PC-3 (cell line): Measurements from ENCODE around the gene DIP2B. TPM values are rescaled to one million over a fixed set of nuclear protein-coding genes. Genes with fewer than 3 reads are reported as not detected.

Experiments
- ATAC-seq: fragments of 200-7000 bp; cut with Tn5 transposase; 2 replicates; pipeline ENCODE4 v1.9.1; 2020; ENCODE audit warnings: mild to moderate bottlenecking, moderate library complexity
- BruUV-seq: library from RNA; stranded (reverse); fragments of 400-500 nt; replicated peaks from 2 replicates; lab custom pipeline; 2021; lab: Mats Ljungman, UMichigan
- CTCF ChIA-PET: fragments of 300-600 bp; sonication (Branson Sonifier 250); formaldehyde crosslinking; loops from one replicate; lab custom pipeline; 2022; ENCODE audit warnings: antibody characterized with exemption; lab: Charles Lee
- POLR2A ChIA-PET: fragments of 300-600 bp; sonication (Branson Sonifier 250); formaldehyde crosslinking; loops from one replicate; lab custom pipeline; 2022; ENCODE audit warnings: antibody characterized with exemption; ENCODE audit not compliant: unreplicated experiment; lab: Charles Lee
- DNase-seq: peaks from one replicate; pipeline ENCODE4 v3.0.0-alpha.2; 2015
- H2AFZ ChIP-seq: fragments of 300-600 bp; sonication (generic); 2 replicates; pipeline ENCODE4 v1.6.0; 2016; ENCODE audit warnings: antibody characterized with exemption, low read length
- H3F3A ChIP-seq: fragments of 300-600 bp; sonication (generic); one replicate; pipeline ENCODE4 v1.6.0; 2017; ENCODE audit warnings: antibody characterized with exemption, low read length, control low read depth, mild to moderate bottlenecking; ENCODE audit not compliant: unreplicated experiment
- H3K27ac ChIP-seq: fragments of 300-600 bp; sonication (generic); 2 replicates; pipeline ENCODE4 v1.5.1; 2016; ENCODE audit warnings: mild to moderate bottlenecking, low read length
- H3K27me3 ChIP-seq: fragments of 300-600 bp; sonication (generic); 2 replicates; pipeline ENCODE4 v1.6.1; 2016; ENCODE audit warnings: low read length, mixed read lengths
- H3K36me3 ChIP-seq: fragments of 300-600 bp; sonication (generic); 2 replicates; pipeline ENCODE4 v1.6.1; 2016; ENCODE audit warnings: low read depth, mixed run types, low read length, mixed read lengths
- H3K4me1 ChIP-seq: fragments of 300-600 bp; sonication (generic); 2 replicates; pipeline ENCODE4 v1.5.1; 2016; ENCODE audit warnings: low read length; ENCODE audit not compliant: insufficient read depth
- H3K4me2 ChIP-seq: fragments of 300-600 bp; sonication (generic); 2 replicates; pipeline ENCODE4 v1.6.0; 2016; ENCODE audit warnings: low read length
- H3K4me3 ChIP-seq: fragments of 300-600 bp; sonication (generic); 2 replicates; pipeline ENCODE4 v1.5.1; 2016; ENCODE audit warnings: mild to moderate bottlenecking, low read length, mixed read lengths
- H3K79me2 ChIP-seq: fragments of 300-600 bp; sonication (generic); 2 replicates; pipeline ENCODE4 v1.6.1; 2017; ENCODE audit warnings: low read length, mixed read lengths
- H3K9ac ChIP-seq: fragments of 300-600 bp; sonication (generic); 2 replicates; pipeline ENCODE4 v1.6.0; 2016; ENCODE audit warnings: mild to moderate bottlenecking, low read length
- H3K9me2 ChIP-seq: fragments of 300-600 bp; sonication (generic); replicated peaks from 2 replicates; pipeline ENCODE4 v1.6.1; 2016; ENCODE audit warnings: mixed run types, low read length, mixed read lengths
- H3K9me3 ChIP-seq: fragments of 300-600 bp; sonication (generic); 2 replicates; pipeline ENCODE4 v1.6.1; 2016; ENCODE audit warnings: low read length, mixed read lengths
- H4K20me1 ChIP-seq: fragments of 300-600 bp; sonication (generic); 2 replicates; pipeline ENCODE4 v1.6.1; 2016; ENCODE audit warnings: low read length, mixed read lengths
- EZH2 ChIP-seq: fragments of 300-600 bp; sonication (generic); IDR thresholded peaks from one replicate; pipeline ENCODE4 v1.6.1; 2017; ENCODE audit warnings: antibody characterized with exemption, mild to moderate bottlenecking, low read length; ENCODE audit not compliant: unreplicated experiment
- EZH2phosphoT487 ChIP-seq: fragments of 300-600 bp; sonication (generic); IDR thresholded peaks from 2 replicates; pipeline ENCODE4 v1.6.1; 2018; ENCODE audit warnings: mild to moderate bottlenecking, antibody characterized with exemption, low read length, borderline replicate concordance
- intact Hi-C: fragments of 100-400 bp; cut with micrococcal nuclease; formaldehyde crosslinking; loops from 2 replicates; pipeline ENCODE4 v1.9.0; 2023
- total RNA-seq: library from RNA; depleted of rRNA; stranded (reverse); fragments of >200 nt; gene quantifications from 2 replicates; pipeline ENCODE4 v1.2.3, GENCODE V29; 2014
- TF ChIP-seq, protein P1 (sequence below): fragments of 300-600 bp; sonication (generic); conservative IDR thresholded peaks from 2 replicates; pipeline ENCODE4 v1.5.1; 2017; ENCODE audit warnings: antibody characterized with exemption, low read depth, mild to moderate bottlenecking, low read length

The DIP2B gene
- total RNA-seq, 1 experiment from 2014 or later = 36.3 TPM

DNA sequence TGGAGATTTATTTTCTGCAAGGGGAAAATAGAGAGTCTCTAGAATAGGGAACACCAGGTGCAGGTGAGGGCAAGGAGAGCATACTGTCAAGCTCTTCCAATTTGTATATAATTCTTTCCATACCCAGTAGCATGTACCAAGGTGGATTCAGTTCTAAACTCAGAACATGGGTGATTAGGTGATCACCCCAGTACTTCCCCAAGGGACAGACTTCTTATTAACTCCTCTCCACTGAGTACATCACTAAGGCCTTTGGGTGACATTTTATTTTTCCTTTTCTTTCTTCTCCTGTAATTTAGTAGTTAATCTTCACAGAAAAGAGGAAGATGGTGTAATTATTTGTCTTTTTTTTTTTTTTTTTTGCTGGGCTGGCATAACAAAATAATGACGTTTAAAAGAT is 54.2 kb downstream of the DIP2B start:
- Histone ChIP-seq H2AFZ (no peak overlapping the region), H3K27me3 (no peaks in the 10 kb centered on the region), H3K79me2 (peaks cover 86% of the 10 kb centered on the region), H3K27ac (no peak overlapping the region), H3K9me2 (no peaks in the 10 kb centered on the region), H3K9ac (no peak overlapping the region), H3K4me1 (peaks cover 26% of the 10 kb centered on the region), H3K4me3 (no peak overlapping the region), H3F3A (no peaks in the 10 kb centered on the region), H4K20me1 (no peaks in the 10 kb centered on the region), H3K36me3 (no peaks in the 10 kb centered on the region; the same call in 1 of the 2 replicates), H3K4me2 (no peak overlapping the region), H3K9me3 (no peaks in the 10 kb centered on the region)
- ChIA-PET POLR2A (no interaction called here), CTCF (no interaction called here)
- DNase-seq (no peak), ATAC-seq (no peak)
- TF ChIP-seq, protein P1, sequence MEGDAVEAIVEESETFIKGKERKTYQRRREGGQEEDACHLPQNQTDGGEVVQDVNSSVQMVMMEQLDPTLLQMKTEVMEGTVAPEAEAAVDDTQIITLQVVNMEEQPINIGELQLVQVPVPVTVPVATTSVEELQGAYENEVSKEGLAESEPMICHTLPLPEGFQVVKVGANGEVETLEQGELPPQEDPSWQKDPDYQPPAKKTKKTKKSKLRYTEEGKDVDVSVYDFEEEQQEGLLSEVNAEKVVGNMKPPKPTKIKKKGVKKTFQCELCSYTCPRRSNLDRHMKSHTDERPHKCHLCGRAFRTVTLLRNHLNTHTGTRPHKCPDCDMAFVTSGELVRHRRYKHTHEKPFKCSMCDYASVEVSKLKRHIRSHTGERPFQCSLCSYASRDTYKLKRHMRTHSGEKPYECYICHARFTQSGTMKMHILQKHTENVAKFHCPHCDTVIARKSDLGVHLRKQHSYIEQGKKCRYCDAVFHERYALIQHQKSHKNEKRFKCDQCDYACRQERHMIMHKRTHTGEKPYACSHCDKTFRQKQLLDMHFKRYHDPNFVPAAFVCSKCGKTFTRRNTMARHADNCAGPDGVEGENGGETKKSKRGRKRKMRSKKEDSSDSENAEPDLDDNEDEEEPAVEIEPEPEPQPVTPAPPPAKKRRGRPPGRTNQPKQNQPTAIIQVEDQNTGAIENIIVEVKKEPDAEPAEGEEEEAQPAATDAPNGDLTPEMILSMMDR = no peak
- TF ChIP-seq EZH2phosphoT487 (no peak), EZH2 (no peak)
- intact Hi-C loops = no loop called here
- no TSS peak for BruUV-seq

DNA sequence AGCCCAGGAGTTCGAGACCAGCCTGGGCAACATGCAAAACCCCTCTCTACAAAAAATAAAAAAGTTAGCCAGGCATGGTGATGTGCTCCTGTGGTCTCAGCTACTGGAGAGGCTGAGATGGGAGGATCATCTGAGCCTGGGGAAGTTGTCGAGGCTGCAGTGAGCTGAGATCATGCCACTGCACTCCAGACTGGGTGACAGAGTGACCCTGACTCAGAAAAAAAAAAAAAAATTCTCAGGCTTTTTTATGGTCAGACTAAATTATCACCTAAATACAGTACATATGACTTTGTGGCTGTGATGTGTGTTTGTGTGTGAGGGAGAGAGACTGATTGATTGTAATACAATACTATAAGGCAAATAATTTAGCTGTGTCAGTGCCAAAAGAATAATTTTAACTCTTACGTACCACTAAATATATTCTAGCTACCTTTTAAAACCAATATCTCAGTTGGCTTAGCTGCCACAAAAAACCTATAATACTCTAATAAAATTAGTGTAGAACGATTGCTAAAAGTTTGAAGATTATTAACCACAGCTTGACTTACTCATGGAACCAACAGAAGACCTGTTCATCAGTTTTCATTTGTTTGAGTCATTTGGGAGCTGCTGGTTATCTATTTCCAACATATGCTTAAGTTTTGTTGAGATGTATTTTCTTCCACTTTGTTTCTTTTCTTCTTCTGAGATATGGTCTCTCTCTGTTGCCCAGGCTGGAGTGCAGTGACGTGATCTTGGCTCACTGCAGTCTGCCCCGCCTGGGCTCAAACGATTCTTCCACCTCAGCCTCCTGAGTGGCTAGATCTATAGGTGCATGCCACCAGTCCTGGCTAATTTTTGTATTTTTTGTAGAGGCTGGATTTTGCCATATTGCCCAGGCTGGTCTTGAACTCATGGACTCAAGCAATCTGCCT is 58.0 kb downstream of the DIP2B start:
- BruUV-seq = no TSS peak
- no peak overlapping the region for H3K4me2 ChIP-seq
- CTCF ChIA-PET = no interaction called here

DNA sequence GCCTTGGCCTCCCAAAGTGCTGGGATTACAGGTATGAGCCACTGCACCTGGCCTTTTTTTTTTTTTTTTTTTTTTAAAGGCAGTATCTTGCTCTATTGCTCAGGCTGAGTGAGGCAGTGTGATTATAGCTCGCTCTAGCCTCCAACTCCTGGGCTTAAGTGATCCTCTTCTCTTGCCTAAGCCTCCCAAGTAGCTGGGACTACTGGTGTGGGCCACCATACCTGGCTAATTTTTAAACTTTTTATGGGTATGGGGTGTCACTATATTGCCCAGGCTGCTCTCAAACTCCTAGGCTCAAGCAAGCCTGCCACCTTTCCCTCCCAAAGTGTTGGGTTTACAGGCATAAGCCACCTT is 58.6 kb downstream of the DIP2B start:
- DNase-seq (no peak), ATAC-seq (no peak)
- Histone ChIP-seq H3K9me2 (no peaks in the 10 kb centered on the region), H3K4me2 (no peak overlapping the region), H3K36me3 (no peaks in the 10 kb centered on the region; the same call in 1 of the 2 replicates), H3K9me3 (no peaks in the 10 kb centered on the region), H3K4me1 (peaks cover 4% of the 10 kb centered on the region; the same call in 1 of the 2 replicates), H3F3A (no peaks in the 10 kb centered on the region), H3K9ac (no peak overlapping the region), H3K4me3 (no peak overlapping the region), H4K20me1 (no peaks in the 10 kb centered on the region), H3K79me2 (peaks cover 91% of the 10 kb centered on the region), H3K27me3 (no peaks in the 10 kb centered on the region), H3K27ac (no peak overlapping the region), H2AFZ (no peak overlapping the region)
- ChIA-PET CTCF (no interaction called here), POLR2A (no interaction called here)
- intact Hi-C loops = no loop called here
- BruUV-seq = no TSS peak
- TF ChIP-seq EZH2phosphoT487 = no peak
- TF ChIP-seq EZH2 = no peak
- TF ChIP-seq, protein P1 = no peak

More for the DNA sequence above, 58.0 kb downstream of the DIP2B start:
- no peak overlapping the region for H3K9ac ChIP-seq
- no peaks in the 10 kb centered on the region for H3F3A ChIP-seq
- H3K79me2 ChIP-seq = peaks cover 91% of the 10 kb centered on the region
- H3K9me3 ChIP-seq = no peaks in the 10 kb centered on the region
- H3K4me3 ChIP-seq = no peak overlapping the region
- POLR2A ChIA-PET = no interaction called here
- no peaks in the 10 kb centered on the region; the same call in 1 of the 2 replicates for H3K36me3 ChIP-seq
- H3K27ac ChIP-seq = no peak overlapping the region
- no peaks in the 10 kb centered on the region for H3K9me2 ChIP-seq
- intact Hi-C loops = no loop called here
- ATAC-seq = no peak
- DNase-seq = no peak
- H4K20me1 ChIP-seq = no peaks in the 10 kb centered on the region
- no peaks in the 10 kb centered on the region for H3K27me3 ChIP-seq
- no peak for TF ChIP-seq EZH2phosphoT487
- TF ChIP-seq EZH2 = no peak
- H3K4me1 ChIP-seq = peaks cover 2% of the 10 kb centered on the region
- no peak overlapping the region for H2AFZ ChIP-seq
